Astrocyte (in vitro differentiated cells and primary cell): ENCODE data around the gene TNFSF10. TPM values are rescaled to one million over a fixed set of nuclear protein-coding genes. Genes with fewer than 3 reads are reported as not detected.

ENCODE experiments used
- DNase-seq: peaks from one replicate; pipeline ENCODE4 v3.0.0-alpha.2; 2010; ENCODE audit warnings: low read depth
- FAIRE-seq: peaks from 2 replicates; lab custom pipeline; 2011; peaks lifted over from hg19 to GRCh38; lab: Jason Lieb, UNC
- H2AFZ ChIP-seq: 2 replicates; pipeline ENCODE4 v1.6.0; 2012; ENCODE audit warnings: low read depth, low read length, inconsistent platforms
- H3K27ac ChIP-seq: 2 replicates; pipeline ENCODE4 v1.5.1; 2011; ENCODE audit warnings: low read depth, low read length, inconsistent platforms
- H3K27me3 ChIP-seq: 2 replicates; pipeline ENCODE4 v1.6.0; 2011; ENCODE audit warnings: low read length, inconsistent platforms; ENCODE audit not compliant: insufficient read depth
- H3K36me3 ChIP-seq: 2 replicates; pipeline ENCODE4 v1.5.1; 2011; ENCODE audit warnings: low read length, inconsistent platforms; ENCODE audit not compliant: insufficient read depth
- H3K4me1 ChIP-seq: 2 replicates; pipeline ENCODE4 v1.5.1; 2011; ENCODE audit warnings: low read length, inconsistent platforms; ENCODE audit not compliant: insufficient read depth
- H3K4me2 ChIP-seq: 2 replicates; pipeline ENCODE4 v1.6.0; 2012; ENCODE audit warnings: low read length, inconsistent platforms
- H3K4me3 ChIP-seq: 2 replicates; pipeline ENCODE4 v1.5.1; 2011; ENCODE audit warnings: low read depth, mild to moderate bottlenecking, low read length, inconsistent platforms; ENCODE audit not compliant: insufficient read depth
- H3K79me2 ChIP-seq: 2 replicates; pipeline ENCODE4 v1.6.0; 2012; ENCODE audit warnings: mild to moderate bottlenecking, low read length, inconsistent platforms; ENCODE audit not compliant: insufficient read depth
- H3K9ac ChIP-seq: 2 replicates; pipeline ENCODE4 v1.6.0; 2012; ENCODE audit warnings: mild to moderate bottlenecking, low read length, inconsistent platforms
- H3K9me3 ChIP-seq: 2 replicates; pipeline ENCODE4 v1.5.1; 2012; ENCODE audit warnings: low read depth, mild to moderate bottlenecking, low read length, inconsistent platforms; ENCODE audit not compliant: insufficient read depth
- H4K20me1 ChIP-seq: 2 replicates; pipeline ENCODE4 v1.6.0; 2012; ENCODE audit warnings: low read length, inconsistent platforms; ENCODE audit not compliant: insufficient read depth
- H3K27ac Mint-ChIP-seq: one replicate; pipeline ENCODE4 v1.8.0; 2021; ENCODE audit warnings: mild to moderate bottlenecking, mixed read lengths; ENCODE audit not compliant: unreplicated experiment
- H3K27me3 Mint-ChIP-seq: one replicate; pipeline ENCODE4 v1.8.0; 2021; ENCODE audit warnings: low read depth, mixed read lengths; ENCODE audit not compliant: unreplicated experiment
- H3K36me3 Mint-ChIP-seq: one replicate; pipeline ENCODE4 v1.8.0; 2021; ENCODE audit warnings: low read depth, mixed read lengths; ENCODE audit not compliant: unreplicated experiment
- H3K4me1 Mint-ChIP-seq: one replicate; pipeline ENCODE4 v1.8.0; 2021; ENCODE audit warnings: low read depth, mixed read lengths; ENCODE audit not compliant: unreplicated experiment
- H3K4me3 Mint-ChIP-seq: one replicate; pipeline ENCODE4 v1.8.0; 2021; ENCODE audit warnings: mild to moderate bottlenecking, moderate library complexity, mixed read lengths; ENCODE audit not compliant: unreplicated experiment
- H3K9me3 Mint-ChIP-seq: one replicate; pipeline ENCODE4 v1.8.0; 2021; ENCODE audit warnings: mild to moderate bottlenecking, mixed read lengths; ENCODE audit not compliant: unreplicated experiment
- CTCF ChIP-seq: IDR thresholded peaks from 2 replicates; pipeline ENCODE4 v1.5.1; 2011; ENCODE audit warnings: low read depth, mild to moderate bottlenecking, inconsistent platforms, low read length, moderate library complexity; ENCODE audit not compliant: insufficient read depth
- EZH2 ChIP-seq: IDR thresholded peaks from 2 replicates; pipeline ENCODE4 v1.6.1; 2012; ENCODE audit warnings: mild to moderate bottlenecking, low read length, inconsistent platforms; ENCODE audit not compliant: insufficient read depth
- total RNA-seq: library from RNA; stranded (reverse); gene quantifications from 2 replicates; pipeline ENCODE4 v1.2.1, GENCODE V29; 2021

Gene TNFSF10
- total RNA-seq, 1 donor from 2014 or later = 1.8 TPM

- no peak for FAIRE-seq
- no peaks in the 10 kb centered on the region for H3K27me3 Mint-ChIP-seq
Measured at GRCh38 chr3:172514678-172515077, 8.6 kb downstream of the TNFSF10 start.

GRCh38 chr3:172513488-172513887 lies 9.7 kb downstream of the TNFSF10 start:
- Histone ChIP-seq H4K20me1 (no peaks in the 10 kb centered on the region), H3K27ac (no peak overlapping the region), H3K9me3 (no peaks in the 10 kb centered on the region), H3K79me2 (no peaks in the 10 kb centered on the region), H3K4me1 (peaks cover 8% of the 10 kb centered on the region), H3K4me2 (no peak overlapping the region), H2AFZ (no peak overlapping the region), H3K9ac (no peak overlapping the region), H3K36me3 (no peaks in the 10 kb centered on the region), H3K4me3 (no peak overlapping the region), H3K27me3 (peaks cover 2% of the 10 kb centered on the region)
- Mint-ChIP-seq H3K36me3 (no peaks in the 10 kb centered on the region), H3K9me3 (peaks cover 4% of the 10 kb centered on the region), H3K4me3 (no peak overlapping the region), H3K27ac (peak overlapping the region; percentile 49), H3K4me1 (peaks cover 25% of the 10 kb centered on the region), H3K27me3 (no peaks in the 10 kb centered on the region)
- TF ChIP-seq CTCF = no peak
- no peak for FAIRE-seq
- DNase-seq = peak; percentile 42

More at GRCh38 chr3:172514678-172515077, 8.6 kb downstream of the TNFSF10 start:
- no peak overlapping the region for H3K4me2 ChIP-seq
- no peak overlapping the region for H2AFZ ChIP-seq
- Mint-ChIP-seq H3K4me3 (no peak overlapping the region), H3K4me1 (peaks cover 27% of the 10 kb centered on the region), H3K9me3 (peaks cover 4% of the 10 kb centered on the region), H3K36me3 (no peaks in the 10 kb centered on the region), H3K27ac (peak overlapping the region; percentile 35)
- no peaks in the 10 kb centered on the region for H3K79me2 ChIP-seq
- no peaks in the 10 kb centered on the region for H4K20me1 ChIP-seq
- no peak overlapping the region for H3K4me3 ChIP-seq
- H3K9me3 ChIP-seq = no peaks in the 10 kb centered on the region
- no peak for DNase-seq
- H3K9ac ChIP-seq = no peak overlapping the region
- H3K4me1 ChIP-seq = peaks cover 9% of the 10 kb centered on the region
- no peak overlapping the region for H3K27ac ChIP-seq
- no peak for TF ChIP-seq EZH2
- TF ChIP-seq CTCF = no peak
- no peaks in the 10 kb centered on the region for H3K36me3 ChIP-seq
- H3K27me3 ChIP-seq = peaks cover 2% of the 10 kb centered on the region
